NCI-H2107 (cell line): Measurements from ENCODE around the gene TAF6L.
"Not testable (repeated sequence)": the region's sequence is repeated elsewhere in the genome, so short reads cannot be mapped to it uniquely, and the experiment has no call there.

ENCODE experiments used
- DNase-seq: peaks from one replicate; lab custom pipeline; 2025; lab: John Stamatoyannopoulos, UW

TAF6L gene

DNA sequence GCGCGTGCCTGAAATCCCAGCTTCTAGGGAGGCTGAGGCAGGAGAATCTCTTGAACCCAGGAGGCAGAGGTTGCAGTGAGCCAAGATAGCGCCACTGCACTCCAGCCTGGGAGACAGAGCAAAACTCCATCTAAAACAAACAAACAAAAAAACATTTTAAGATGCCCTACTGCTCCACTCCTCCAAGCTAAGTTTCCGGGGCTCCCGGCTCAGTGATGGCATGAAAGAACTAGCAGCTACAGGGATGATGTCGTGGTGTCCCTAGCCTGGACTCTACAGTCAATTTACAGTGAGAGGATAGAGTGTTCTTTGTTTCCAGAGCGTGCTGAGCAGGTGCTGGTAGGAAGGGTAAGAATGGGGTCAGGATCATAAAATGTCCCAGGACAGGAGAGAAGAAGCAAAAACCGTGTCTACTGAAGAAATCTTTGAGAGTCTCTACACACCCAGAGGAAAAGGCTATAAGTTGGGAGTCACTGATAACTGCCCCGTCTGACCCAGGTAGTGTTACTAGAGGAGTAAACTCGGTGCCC, 16.0 kb upstream of the TAF6L start:
- no peak for DNase-seq

DNA sequence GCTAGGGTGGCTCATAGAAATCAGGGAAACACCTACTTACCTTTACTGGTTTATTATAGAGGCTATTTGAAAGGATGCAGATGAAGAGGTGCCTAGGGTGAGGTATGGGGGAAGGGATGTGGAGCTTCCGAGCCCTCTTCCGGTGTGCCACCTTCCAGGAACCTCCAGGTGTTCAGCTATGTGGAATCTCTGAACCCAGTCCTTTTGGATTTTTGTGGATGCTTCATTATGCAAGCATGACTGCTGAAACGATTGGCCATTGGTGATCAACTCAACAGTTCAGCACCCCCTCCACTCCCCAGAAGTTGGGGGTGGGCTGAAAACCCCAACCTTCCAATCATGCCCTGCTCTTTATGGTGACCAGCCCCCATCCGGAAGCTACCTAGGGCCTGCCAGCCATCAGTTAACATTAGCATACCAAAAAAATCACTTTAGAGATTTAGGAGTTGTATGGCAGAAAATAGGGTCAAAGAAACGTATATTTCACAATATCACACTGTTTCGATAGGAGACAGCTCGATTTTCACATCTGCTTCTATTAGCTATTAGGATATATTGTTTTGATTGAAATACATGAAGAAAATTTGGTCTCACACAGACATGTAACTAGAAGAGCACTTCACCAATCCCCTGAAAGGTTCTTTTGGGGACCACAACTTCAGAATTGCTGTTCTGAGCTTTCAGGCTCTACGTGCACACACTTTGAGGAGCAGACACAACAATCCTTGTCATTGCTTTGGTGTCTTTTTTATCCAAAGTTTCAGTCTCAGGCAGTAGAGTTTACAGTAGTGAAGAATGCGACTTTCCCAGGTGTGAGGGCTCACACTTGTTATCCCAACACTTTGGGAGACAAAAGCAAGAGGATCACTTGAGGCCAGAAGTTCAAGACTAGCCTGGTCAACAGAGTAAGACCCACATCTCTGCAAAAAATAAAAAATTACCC, 13.1 kb upstream of the TAF6L start:
- no peak for DNase-seq

DNA sequence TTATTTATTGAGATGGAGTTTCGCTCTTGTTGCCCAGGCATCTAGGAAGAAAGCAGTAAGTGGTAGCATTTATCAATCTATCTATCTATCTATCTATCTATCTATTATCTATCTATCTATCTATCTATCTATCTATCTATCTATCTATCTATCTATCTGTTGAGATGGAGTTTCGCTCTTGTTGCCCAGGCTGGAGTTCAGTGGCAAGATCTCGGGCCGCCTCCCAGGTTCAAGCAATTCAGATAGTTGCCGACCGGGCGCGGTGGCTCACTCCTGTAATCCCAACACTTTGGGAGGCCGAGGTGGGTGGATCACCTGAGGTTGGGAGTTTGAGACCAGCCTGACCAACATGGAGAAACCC, 10.3 kb upstream of the TAF6L start:
- DNase-seq, result not testable (repeated sequence)

DNA sequence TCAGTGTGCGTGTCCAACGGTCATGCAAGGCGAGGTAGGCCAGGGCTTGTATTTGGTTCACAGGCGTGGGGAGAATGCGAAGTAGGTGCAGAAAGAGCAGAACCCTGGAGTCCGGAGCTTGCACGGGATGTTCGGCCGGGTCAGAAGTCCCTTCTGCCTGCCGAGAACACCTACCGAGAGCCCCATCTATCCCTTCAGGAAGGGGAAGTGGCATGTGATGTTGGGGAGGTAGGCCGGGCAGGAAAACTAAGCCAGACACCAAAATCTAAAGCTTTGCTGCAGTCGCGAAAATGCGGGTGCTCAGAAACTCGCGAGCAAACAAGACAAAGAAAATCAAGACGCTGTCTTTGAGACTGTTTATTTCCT, 435 bp upstream of the TAF6L start:
- no peak for DNase-seq

DNA sequence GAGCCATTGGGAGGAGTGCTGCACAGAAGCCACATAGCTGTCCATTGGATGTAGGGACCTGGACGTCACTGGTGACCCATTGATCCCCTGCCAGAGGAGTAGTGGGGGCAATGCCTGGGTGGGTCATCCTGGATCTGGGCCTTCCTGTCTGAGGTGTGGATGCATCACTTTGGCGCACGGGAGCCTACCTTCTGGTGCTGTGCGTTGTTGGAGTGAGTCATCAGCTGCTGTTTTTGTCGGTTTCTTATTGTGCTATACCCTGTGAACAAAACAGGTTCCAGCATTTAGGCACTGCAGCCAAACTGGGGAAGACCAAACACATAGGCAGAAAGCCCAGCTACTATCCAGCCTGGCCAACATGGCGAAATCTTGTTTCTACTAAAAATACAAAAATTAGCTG, 3.2 kb downstream of the TAF6L start:
- DNase-seq, result no peak

DNA sequence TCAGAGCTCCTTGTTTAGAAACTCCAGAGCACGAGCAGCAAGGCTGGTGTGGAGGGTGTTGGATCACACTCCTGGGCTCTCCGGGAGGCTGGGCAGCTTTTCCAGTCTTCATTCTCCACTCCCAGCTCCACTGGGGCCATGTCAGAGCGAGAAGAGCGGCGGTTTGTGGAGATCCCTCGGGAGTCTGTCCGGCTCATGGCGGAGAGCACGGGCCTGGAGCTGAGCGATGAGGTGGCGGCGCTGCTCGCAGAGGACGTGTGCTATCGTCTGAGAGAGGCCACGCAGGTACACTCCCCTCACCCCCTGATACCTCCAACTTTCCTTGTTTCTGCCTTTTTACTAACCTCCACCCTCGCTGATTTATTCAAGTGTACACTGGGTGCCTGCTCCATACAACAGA, 4.5 kb downstream of the TAF6L start:
- DNase-seq, result no peak

DNA sequence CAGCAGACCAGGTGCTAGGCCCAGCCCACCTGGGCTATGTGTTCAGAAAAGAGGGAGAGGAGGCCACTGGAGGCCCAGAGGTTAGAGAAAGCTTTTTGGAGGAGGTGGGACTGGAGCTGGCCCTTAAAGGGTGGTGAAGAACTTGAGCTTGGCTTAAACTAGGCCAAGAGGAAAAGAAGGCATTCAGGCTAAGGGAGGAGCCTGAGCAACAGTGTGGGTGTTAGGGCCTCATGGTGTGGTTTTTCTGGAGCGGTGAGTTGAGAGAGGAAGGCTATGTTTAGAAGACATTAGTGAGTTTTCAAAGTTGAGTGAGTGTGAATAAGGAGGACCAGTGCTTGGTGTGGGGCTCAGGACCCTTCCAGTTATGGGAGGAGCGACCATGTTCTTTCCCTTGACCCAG, 6.2 kb downstream of the TAF6L start:
- DNase-seq, result no peak

DNA sequence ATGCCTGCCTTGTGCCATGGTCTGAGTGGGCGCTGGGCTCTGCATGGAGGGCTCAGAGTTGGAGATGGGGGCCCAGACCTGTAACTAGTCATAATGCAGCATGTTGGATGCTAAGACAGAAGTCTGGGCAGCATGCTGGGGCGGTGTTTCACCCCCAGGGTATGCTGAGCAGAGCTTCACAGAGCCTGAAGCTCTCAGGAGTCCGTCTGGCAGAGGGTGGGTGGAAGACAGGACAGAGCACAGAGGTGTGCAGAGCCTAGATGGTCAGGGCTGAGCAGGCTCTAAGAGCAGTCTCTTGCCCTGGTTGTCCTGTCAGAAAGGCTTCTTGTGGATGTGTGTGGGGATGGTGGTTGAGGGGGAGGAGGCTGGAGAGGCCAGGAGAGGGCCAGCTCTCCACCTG, 7.2 kb downstream of the TAF6L start:
- no peak for DNase-seq

DNA sequence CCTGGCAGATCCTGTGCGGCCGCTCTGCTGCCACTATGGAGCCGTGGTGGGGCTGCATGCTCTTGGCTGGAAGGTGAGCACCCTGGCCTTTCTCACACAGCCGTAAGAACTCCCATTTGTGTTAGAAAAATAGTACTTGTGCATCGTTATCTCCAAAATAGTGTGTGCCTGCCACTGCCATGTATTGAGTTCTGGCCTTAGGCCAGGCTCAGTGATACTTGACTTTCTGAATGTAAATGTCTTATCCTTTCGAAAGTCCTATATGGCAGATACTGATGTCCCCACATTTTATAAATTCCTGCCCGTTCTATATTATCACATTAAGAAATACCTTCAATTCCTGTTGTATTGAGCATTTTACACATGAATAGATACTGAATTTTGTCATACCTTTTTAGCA, 11.6 kb downstream of the TAF6L start:
- no peak for DNase-seq

DNA sequence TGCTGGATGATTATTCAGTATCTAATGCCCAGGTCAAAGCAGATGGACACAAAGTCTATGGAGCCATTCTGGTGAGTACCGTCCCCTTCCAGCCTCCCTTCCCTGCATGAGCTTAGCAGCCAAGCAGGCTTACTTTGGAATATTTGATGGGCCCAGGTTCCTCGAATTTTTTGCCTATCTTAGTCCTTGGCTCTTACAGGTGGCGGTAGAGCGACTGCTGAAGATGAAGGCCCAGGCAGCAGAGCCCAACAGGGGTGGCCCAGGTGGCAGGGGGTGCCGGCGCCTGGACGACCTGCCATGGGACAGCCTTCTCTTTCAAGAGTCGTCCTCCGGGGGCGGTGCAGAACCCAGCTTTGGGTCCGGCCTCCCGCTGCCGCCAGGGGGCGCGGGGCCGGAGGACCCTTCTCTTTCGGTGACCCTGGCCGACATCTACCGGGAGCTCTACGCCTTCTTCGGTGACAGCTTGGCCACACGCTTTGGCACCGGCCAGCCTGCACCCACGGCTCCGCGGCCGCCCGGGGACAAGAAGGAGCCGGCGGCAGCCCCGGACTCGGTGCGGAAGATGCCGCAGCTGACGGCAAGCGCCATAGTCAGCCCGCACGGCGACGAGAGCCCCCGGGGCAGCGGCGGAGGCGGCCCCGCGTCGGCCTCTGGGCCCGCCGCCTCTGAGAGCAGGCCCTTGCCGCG, 15.3 kb downstream of the TAF6L start:
- DNase-seq, result peak; percentile 49

DNA sequence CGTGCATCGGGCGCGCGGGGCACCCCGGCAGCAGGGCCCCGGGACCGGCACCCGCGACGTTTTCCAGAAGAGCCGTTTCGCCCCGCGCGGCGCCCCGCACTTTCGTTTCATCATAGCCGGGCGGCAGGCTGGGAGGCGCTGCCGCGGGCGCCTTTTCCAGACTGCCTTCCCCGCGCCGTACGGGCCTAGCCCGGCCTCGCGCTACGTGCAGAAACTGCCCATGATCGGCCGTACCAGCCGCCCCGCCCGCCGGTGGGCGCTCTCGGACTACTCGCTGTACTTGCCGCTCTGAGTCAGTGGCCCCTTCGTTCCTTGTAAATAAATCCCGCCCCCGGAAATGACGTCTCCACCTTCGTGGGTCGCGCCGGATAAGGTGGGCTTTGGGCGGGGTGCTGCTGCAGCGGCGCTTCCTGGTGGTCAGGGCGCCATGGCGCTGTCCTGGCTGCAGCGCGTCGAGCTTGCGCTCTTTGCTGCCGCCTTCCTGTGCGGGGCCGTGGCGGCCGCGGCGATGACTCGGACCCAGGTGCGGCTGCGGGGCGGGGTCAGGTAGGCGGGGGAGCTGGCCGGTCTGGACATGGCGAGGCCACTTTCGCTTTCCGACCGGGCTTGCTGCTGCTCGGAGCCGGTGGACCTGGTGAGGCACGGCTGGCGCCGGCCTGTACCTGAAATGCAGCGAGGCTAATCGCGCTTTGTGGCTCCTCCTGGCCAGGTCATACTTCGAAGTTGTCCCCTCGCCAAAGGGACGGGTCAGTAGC, 16.0 kb downstream of the TAF6L start, which contains the start of gene TMEM179B:
TSS of gene TMEM179B (plus strand) at position 398 of the 755 bp plus-strand sequence. CDS start at position 428, 30 bp downstream.
- peak; percentile 95 for DNase-seq

DNA sequence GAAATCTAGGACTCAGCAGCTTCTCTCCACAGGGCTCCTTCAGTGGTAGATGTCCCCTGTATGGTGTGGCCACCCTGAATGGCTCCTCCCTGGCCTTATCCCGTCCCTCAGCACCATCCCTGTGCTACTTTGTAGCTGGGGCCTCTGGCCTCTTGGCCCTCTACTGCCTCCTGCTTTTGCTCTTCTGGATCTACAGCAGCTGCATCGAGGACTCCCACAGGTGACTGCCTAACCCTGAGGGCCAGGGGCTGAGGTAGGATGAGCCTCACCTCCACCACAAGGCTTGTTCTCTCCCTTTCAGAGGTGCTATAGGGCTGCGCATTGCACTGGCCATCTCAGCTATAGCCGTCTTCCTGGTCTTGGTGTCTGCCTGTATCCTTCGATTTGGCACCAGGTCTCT, 17.8 kb downstream of the TAF6L start:
- no peak for DNase-seq

DNA sequence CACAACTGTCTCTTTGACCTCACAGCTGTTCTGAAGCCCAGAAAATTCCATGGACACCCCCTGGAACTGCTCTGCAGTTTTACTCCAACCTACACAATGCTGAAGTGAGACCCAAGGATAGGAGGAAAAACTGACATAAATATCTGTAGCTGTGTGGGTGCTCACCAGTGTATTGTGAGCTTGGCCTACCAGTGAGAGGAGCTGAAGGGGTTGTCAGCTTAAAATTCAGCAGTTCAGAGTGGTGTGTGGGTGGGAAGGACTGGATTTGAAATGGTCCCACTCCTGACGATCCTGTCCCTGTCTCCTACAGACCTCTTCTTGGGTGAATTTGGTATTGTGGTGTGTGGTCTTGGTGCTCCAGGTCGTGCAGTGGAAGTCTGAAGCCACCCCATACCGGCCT, 18.4 kb downstream of the TAF6L start:
- no peak for DNase-seq

DNA sequence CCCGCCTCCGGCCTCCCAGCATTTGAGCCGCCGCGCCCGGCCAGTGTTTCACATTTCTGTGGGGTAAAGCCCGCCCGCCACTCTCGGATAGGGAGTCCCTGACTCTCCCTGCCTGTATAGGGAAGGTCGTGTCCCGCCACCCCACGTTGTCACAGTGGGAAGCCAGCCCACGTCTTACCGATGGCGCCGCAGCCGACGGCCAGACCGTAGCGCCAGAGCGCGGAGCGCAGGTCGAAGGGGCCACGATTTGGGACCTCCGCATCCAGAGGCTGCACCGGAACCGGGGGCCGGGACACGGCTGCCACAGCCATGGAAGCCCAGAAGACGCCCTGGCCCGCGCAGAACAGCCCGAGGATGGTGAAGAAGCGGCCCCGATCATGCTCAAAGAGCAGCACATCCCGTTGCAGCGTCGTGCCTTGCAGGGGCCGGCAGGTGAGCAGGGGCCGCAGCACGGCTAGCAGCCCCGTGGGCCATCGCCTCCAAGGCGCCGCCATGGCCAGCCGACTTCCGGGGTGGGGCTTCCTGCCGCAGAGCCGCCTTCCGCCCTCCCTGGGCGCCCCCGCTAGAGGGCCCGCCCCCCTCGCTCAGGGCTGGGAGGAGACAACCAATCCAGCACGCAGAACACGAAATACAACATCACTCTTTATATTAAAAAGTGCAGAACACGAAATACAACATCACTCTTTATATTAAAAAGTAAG, 20.5 kb downstream of the TAF6L start, which contains the start of gene TMEM223:
TSS of gene TMEM223 (minus strand) at position 506 of the 701 bp plus-strand sequence. CDS start at position 494, 12 bp downstream.
- peak; percentile 73 for DNase-seq

DNA sequence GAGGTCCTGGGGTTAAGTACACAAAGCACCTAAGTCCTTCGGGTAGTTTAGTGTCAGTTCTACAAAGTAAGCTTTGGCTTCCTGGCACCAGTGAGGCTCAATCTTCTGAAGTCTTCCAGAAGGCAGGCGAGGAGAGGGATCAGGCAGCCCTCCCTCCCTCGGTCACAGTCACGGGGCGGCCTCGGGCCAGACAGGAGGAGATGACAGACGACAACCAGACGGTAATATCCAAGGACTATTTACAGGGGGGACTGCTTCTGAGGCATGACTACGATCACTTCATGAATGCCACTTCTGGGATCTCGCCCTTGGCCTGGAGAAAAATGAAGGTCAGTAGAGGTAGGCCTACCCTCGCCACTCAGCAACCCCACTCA, 21.0 kb downstream of the TAF6L start:
- DNase-seq, result no peak

DNA sequence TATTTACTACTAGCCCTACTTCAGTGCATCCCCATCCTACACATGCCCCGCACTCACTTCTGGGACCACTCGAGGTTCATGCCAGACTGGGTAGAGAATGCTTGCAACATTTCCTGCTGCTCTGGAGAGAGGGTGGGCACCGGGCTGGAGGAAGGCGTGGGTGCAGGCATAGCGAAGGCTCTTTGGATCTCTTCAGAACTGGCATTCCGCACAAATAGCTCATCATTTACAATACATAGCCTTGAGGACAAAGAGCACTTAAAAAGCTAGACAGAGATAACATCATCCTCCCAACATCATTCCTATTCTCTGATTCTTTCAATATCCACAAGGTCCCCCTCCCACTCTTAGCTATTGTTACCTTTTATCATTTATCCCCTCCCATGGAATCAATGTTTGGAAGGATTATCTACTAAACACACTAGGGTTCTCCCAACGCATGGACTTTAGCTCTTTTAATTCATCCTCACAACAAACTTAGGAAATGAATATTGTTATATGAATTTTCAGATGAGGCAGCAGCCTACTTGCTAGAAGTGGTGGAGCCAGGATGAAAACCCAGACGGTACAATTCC, 23.1 kb downstream of the TAF6L start:
- DNase-seq, result no peak

DNA sequence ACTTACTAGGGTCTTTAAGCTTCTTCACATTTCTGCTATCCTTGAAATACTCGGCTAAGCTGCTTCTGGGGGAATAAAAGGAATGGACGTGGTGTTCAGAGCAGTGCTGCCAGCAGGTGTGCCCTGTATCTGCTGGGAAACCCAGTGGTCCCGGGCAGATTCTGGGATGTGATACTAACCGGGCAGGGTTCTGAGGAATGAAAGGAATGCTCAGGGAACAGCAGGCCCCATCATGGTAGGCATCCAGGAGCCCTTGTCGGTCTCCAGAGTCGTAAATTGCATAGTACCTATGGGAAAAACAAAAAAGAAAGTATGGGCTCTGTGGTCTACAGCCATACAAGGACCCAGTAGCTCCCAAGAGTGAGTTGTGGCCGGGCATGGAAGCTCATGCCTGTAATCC, 25.1 kb downstream of the TAF6L start:
- no peak for DNase-seq

DNA sequence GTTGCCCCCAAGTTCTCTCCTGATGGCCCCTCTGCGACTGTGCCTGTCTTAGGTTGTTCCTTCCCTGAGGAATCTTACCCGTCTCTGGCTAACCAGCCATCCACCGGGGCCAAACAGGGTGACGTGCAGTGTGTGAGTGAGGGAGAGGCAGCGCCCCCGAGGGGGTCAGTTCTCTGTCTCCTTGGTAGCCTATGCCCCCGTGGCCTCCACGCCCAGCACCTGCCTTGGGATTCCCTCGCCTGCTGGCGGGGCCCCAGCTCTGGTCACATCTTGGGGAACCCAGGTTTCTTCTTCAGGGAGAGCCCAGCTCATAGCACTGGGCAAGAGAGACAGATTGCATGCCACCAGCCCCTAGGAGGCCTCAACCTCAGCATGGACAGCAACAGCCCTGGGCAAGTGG, 28.3 kb downstream of the TAF6L start:
- no peak for DNase-seq

DNA sequence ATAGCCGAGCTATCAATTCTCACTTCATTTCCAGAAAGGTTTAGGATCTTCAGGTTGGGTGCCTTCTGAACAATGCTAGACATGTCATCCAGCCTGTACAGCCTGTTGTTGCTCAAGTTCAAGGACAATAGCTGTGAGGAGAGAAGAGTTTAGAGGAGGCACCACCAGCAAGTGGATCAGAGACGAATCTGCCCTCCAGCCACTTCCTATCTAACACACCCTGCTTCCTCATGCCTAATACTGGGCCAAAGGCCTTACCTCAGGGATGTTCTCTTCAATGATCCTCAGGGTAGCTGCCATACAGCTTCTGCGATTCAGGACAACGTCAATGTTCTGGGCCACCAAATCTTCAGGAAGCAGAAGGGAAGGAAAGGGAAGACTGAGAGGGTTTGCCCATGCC, 29.9 kb downstream of the TAF6L start:
- DNase-seq, result no peak

DNA sequence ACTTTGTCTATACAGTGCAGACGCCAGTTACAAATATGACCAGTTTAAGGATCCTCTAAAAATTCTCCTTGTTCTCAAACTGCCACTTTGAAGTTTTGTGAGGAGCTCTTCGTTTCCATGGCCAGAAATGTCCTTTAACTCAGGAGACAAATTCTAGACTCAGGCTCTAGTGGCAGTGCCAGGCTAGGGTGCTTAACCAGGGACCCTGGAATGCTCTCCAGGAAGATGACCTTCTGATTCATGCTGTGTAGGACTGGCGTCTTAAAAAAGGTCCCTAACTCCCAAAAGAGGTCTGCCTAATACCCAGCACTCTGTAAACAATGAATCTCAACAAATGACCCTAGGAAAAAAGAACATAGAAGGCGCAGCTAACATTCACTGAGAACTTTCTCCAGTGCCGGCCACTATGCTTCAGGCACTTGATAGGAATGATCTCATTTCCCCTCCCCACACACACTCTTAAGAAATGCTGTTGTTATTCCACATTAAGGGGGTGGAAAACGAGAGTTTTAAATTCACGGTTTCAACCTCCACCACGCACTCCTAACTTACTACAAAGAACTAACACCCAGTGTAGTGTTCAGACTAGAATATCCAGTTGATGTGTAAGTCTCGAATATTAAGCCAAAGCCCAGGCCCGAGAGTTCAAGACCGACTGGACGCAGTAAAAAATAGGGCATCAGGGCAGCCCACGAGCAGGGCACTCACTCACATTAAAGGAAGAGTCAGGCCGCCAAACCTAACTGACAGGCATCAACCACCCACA, 33.3 kb downstream of the TAF6L start:
- no peak for DNase-seq
